Muscle of arm (tissue), 12 donors: ENCODE measurements around the gene TSPAN3. TPM values are rescaled to one million over a fixed set of nuclear protein-coding genes. Genes with fewer than 3 reads are reported as not detected.

ENCODE experiments used
- DNase-seq: peaks from one replicate; pipeline ENCODE4 v3.0.0-alpha.2; 2013
- polyA plus RNA-seq, 12 donors: library from polyadenylated mRNA; unstranded; fragments of 120-200 nt; gene quantifications; one replicate each; pipeline ENCODE4 v1.2.1, GENCODE V29; 2013; ENCODE audit not compliant: insufficient read length in 12 of 12

Gene TSPAN3
- polyA plus RNA-seq, 12 donors: 263 to 440 (median 398) TPM; not detected in 1

DNA sequence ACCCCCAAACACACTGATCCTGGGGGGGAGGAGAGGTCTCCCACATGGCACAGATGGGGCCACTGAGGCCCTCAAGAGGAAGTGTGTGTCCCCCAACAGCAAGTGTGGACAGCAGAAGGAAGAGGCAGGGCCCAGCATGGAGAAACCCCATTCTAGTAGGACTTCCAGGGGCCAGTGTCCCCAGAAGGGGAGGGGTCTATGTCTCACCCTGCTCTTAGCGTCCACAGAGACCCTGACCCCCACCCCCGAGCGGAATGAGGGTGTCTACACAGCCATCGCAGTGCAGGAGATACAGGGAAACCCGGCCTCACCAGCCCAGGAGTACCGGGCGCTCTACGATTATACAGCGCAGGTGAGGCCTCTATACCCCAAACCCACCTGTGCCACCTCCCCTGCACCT lies 35.3 kb downstream of the TSPAN3 start:
- no peak for DNase-seq

DNA sequence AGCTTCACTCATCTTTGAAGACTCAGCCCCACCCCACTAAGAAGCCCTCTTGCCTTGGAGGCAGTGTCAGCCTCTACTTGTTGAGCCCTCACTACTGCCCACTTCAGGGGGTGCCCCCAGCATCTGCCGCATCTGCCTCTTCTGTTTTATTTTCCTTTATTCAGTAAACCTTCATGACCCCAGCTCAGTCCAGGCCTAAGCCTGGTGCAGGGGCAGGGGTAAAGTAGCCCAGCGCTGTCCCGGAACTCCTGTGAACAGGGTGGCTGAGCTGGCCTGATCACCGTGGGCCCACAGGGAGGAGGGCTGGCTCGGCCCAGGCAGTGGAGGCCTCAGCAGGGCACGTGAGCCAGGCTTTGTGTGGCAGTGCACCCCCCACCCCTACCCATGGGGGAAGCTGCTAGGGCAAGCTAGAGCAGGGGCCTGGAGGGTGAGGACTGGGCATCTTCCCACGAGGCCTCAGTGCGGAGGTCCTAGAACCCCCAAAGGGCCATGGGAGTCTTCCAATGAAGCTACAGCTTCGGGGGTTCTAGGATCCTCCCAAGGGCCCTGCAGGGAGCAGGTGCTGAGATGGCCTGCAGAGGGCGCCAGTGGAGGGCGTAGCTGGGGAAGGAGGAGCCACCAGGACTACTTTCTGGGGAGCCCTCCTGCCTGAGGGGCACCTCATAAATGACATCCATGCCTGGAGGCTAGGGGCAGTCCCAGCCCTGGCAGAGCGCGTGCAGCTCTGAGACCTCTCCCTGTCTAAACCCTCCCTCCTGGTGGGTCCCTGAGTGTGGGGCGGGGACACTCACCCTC lies 36.0 kb downstream of the TSPAN3 start:
- DNase-seq: no peak

DNA sequence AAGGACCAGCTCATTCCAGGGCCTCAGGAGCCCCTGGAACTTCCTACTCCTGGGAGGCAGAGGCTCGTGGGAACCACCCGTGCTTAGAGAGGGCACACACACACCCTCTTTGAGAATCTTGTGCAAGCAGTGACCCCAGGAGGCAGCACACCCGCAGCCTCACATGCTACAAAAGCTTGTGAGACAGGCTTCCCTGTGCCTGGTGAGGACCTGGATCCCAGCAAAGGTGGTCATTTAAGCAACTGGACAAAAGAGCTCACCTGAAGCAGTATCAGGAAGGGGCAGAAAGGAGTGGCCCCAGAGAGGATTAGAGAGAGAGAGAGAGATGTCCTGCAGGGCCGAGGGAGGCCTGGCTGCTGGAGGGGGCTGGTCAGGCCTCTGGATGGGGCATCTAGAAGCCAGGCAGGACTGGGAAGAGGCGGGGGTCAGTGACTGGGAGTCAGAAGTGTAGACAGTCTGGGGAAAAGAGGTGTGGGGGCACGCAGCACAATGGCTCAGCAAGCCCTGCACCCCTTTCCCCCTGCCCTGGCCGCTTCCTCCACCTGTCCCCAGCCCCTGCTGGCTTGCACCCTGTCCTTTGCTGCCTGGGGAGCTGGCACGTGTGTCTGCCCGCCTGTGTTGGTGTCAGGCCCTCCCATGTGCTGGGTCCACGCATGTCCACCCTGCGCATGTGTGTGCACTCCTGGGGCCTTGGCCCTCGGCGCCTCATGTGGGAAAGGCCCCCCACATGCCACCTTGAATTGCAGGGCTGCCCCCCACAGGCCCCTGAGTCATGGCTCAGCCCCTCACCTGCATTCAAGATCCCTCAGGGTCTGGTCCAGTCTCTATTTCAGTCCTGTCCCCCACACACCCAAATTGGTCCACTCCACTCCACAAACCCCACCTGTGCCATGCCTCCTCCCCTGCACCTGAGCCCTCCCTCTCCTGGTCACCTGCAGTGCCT lies 36.9 kb downstream of the TSPAN3 start:
- DNase-seq: no peak

DNA sequence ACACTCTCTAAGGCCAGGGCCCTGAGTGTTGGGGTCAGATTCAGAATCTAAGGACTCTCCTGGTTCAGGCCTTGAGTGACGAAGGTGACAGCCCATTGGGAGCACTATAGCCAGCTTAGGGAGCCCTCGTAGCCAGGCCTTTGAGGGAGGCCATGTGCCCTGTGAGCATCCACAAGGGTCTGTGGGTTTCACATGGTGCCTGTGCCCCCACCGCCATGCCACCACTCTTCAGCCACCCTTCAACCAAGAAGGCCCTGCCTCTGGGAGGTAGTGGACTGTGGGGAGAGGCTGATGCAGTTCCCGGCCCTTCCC lies 37.5 kb downstream of the TSPAN3 start:
- no peak for DNase-seq

DNA sequence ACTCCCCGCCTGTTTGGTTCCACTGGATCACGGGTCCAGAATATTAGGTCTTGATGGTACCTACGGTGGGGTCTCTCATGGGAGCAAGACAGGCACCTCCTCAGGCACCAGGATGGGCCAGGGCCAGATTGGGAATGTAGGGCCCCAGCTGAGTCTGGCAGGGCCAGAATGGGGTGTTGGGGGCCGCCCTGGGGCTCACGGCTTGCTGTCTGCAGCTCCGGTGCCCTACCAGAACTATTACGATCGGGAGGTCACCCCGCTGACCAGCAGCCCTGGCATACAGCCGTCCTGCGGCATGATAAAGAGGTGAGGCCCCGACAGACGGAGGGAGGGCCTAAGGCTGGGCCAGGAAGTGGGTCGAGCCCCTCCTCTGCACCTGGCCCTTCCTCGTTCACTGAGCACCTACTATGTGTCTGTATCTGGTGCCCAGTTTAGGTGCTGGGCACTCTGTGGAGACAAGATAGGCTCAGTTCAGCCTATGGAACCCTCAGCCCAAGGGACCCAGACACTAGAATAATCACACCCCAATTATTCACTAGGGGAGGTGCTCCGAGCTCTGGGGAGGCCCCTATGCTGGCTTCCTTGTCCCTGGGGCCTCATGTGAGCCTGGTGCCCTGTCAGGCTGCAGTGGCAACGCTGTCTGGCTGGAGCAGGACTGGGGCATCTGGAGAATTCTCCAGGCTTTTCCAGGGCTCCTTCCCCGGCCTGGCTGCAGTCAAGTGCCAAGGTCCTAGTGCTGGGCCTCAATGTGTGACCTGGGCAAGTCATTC lies 38.1 kb downstream of the TSPAN3 start:
- no peak for DNase-seq

DNA sequence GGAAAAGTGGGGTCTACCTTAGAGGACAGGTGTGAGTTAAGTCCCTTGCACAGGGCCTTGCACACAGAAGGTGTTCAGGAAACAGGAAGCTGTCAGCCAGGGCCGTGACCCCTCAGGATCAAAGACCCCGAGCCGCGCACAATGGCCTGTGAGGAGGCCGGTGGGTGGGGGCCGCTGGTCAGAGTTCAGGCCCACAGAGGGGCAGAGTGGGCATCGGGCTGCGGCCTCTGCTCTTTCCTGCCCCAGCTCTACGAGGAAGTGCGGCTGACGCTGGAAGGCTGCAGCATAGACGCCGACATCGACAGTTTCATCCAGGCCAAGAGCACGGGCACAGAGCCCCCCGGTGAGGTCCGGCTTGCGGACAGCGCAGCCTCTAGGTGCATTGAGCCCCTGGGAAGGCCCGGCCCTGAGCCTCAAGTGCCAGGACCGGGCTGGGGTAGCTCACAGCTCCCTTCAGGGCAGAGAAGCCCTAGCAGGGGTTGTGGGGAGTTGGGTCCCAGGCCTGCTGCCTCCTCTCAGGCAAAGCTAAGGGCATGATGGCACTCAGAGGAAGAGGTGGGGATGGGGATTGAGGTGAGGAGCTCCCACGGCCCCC lies 38.8 kb downstream of the TSPAN3 start:
- DNase-seq: no peak

DNA sequence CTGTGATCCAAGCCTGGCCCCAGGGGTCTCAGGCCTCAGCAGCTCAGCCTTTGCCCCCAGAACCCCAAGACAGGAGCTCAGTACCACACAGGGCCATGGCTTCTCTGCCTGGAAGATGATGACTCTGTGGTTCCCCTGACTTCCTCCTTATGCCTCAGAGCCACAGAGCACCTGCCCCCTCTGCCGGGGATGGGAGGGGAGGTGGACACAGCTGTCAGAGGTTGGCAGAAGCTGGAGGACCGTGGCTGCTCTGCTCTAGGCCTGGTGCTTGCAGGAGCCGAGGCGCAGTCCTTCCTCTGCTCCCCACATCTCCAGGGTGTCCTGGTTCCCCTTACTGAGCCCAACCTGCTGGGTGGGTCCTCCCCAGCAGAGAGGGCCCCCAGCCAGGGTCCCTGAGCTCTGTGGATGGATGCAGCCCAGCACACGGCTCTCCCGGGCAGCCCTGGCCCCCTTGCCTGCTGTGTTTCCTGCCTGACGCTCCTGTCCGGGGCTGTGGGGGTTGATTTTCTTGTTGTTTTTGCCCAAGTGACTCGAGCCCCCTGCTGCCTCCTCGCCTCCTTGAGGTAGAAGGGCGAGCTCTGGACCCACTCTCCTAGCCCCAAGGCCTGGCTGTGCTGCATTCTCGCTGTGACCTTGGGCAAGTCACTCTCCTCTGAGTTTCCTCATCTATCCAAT lies 39.4 kb downstream of the TSPAN3 start:
- DNase-seq: no peak

DNA sequence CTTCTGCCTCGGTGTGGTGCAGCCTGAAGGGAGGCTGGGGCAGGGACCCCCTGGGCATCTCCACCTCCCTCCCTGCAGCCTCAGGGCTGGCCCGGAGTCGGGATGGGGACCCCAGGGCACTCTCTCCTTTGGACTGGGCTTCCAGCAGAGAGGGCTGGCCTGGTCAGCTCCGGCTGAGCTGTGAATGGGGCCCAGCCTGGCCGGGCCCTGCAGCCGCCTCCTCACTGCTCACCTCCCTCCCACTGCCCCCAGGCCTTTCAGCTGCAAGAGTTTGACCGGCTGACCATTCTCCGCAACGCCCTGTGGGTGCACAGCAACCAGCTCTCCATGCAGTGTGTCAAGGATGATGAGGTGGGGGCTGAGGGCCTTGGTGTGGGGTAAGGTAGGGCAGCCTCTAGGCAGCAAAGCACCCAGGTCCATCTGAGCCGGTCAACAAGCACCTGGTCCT lies 40.0 kb downstream of the TSPAN3 start:
- no peak for DNase-seq

DNA sequence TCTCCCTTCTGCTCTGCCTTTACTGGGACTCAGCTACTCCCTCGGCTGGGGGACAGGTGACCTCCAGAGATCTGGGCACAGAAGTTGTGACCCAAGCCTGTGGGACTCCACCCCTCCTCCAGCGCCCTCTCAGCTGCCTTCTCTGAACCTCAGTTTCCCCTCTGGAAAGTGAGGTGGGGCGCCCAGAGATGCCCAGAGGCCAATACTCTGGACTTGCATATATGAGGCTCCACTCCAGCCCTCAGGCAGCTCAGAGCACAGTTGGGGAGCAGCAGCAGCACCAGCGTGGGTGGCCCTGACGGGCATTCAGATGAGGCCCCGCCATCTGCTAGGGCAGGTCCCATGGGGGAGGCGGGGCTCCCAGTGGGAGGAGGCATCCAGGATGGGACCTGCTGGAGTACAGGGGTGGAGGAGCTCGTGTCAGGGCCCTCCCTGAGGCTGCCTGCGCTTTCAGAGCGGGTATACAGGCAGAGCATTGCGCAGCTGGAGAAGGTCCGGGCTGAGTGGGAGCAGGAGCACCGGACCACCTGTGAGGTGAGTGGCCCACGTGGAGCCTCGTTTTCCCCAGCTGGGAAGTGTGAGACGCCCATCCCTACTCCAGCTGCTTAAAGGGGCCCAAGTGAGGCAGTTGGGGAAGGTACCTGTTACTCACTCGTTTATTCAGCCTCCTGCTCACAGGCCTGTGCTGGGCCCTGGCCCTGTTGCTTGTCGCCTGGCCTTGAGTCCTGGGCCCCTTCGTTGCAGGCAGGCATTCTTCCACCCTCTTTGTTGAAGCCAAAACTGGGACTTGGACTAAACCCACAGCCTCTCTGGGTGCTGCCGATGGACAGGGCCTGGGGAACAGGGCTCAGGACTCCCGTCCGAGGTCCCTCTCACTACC lies 40.6 kb downstream of the TSPAN3 start:
- DNase-seq: no peak

DNA sequence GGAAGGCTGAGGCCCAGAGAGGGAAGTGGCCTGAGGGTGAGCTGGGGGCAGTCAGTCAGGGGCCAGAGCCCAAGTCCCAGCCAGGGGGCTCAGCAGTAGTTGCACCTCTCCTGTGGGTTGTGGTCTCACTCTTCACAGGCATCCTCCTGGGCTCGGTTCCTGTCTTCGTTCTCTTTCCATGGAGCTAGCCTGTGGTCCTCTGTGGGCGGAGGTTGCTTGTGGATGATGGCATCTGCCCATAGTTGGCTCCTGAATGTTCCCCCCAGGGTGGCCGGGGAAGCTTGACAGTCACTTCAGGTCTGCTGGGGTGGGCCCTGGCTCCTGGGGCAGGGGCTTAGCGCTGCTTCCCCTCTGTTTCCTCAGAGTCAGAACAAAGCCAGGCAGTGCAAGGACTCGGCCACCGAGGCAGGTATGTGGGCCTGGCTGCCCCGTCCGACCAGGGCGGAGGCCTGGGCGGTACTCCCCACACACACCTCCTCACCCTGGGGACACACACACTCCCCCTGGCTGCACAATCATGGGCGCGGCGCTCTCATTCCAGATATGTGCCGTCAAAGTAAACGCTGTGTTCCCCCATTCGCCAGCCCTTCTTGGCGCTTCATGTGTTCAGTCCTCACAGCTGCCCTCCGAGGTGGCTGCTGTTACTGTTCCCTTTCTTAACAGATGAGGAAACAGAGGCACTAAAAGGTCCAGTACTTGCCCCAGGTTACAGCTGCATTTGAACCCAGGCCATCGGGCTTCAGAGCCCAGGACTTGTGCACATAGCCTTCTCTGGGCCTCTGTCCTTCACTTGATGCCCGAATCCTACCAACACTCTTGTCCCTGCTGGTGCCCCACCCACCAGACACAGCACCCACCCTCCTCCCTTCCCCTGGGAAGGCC lies 41.5 kb downstream of the TSPAN3 start:
- DNase-seq: no peak

DNA sequence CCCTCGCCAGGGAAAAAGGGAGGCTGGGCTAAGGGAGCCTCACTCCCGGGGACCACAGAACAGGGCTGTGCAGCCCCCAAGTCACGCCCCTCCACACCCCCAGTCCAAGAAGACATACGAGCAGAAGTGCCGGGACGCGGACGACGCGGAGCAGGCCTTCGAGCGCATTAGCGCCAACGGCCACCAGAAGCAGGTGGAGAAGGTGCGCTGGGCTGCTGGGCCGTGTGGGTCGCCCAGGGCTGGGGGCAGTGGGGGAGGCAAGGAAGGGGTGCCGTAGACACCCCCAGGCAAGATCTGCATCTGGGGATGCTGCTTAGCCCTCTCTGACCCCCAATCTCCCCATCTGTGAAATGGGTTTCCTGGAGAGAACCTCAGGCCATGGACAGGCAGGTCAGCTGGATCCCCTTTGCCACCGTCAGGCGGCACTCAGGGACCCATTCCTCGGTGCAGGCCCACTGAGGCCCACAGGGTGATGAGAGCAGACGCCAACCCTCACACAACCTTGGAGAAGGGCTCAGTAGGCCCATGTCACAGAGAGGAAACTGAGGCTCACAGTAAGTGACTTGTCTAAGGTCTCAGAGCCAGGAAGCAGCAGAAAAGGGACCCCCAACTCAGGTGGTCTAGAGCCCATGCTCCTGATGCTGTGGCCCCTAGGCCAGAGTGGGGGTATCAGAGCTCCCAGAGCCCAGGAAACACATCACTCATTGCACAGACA lies 42.3 kb downstream of the TSPAN3 start:
- no peak for DNase-seq

DNA sequence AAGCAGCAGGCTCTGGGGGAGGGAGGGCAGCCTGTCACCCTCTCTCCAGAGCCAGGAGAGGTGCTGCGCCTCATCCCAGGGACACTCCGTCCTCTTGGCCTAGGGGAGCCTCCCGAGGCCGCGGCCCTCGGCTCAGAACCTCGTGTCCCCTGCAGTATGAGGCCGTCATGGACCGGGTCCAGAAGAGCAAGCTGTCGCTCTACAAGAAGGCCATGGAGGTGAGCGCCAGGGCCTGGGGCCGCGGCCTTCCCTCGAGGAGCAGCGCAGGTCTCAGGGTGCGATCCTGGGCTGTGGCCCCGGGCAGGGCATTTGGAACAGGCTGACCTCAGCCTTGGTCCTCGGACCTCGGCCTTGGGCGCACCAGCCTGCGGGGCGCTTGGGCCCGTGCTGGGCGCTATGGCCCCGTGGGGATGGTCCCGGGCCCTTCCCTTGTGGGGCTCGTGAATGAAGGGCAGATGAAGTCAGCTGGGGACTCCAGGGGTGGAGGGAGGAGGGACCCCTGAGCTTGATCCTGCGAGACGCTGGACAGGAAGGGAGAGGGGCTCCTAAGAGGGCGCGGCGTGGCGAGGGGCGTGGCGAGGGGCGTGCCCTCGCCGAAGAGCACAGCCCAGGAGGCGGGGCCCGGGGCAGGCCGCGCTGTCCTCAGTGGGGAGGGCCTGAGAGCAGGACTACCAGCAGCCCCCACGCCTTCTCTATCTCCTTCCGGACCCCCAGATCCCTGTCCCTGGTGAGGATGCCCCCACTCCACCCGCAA lies 43.0 kb downstream of the TSPAN3 start:
- no peak for DNase-seq

DNA sequence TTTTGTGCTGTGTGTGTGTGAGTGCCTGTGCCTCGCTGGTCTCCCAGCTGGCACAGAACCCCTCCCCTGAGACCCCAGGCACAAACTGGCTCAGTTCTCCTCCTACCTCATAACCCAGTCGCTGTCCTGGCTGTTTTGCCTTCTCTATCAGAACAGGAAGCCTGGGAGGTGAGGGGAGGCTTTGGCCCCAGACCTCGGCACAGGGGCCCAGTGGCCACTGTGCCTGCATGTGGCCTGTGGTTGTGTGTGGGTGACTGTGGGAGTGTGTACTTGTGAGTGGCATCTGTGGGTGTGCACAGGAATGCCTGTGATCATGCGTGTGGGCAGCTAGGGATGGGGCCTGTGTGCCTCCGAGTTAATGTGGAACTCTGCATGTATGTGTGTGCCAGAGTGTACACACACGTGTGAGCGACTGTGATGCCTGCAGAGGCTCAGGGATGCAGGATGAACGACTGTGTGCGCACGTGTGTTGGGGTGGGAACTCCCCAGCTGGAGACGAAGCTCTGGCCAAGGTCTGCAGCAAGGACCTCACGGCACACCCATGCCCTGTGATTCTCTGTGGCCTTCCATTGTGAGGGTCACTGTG lies 43.7 kb downstream of the TSPAN3 start:
- no peak for DNase-seq

DNA sequence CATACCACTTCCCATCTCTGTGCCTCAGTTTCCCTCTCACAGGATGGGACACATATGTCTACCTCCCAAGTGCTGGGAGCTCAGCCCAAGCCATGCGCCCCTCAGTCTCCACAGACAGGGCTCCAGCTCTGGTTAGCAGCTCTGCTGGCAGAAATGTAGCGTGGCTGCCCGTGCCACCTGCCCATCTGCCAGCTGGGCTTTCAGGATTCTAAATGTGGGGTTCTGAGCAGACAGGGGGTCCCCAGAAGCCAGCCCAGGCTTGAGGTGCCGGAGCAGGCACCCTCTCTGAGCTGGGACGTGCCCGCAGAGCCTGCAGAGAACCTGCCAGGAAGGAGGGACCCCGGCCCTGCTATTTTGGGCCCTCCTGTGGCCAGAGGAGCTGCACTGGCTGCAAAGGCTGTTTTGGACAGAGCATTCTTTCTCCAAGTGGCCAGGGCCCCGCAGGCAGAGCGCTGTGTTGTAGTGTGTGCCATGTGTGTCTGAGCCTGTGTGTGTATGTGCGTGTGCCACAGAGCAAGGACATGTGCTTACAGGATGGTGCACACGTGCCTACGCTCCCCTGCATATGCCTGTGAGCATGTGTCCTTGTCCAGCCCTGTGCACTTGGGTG lies 44.3 kb downstream of the TSPAN3 start:
- no peak for DNase-seq

DNA sequence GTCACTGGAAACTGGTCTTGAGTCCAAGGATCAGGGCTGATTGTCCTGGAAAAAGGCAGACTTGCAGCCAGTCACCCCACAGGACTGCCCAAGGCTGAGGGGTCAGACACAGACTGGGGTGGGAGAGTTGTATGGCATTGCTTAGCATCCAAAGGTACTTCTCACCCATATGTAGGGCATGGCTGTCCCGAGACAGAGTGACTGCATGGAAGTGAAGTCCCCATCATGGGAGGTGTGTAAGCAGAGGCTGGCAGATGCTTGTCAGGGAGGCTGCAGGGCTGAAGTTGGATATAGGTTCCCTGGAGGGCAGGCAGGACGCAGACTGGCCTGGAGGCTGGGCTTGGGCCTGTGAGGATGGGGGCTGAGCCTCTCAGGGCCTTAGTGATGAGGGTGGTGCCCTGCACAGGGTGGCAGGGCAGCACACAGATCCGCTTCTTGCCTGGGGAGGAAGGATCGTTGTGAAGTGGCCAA lies 44.9 kb downstream of the TSPAN3 start:
- no peak for DNase-seq

DNA sequence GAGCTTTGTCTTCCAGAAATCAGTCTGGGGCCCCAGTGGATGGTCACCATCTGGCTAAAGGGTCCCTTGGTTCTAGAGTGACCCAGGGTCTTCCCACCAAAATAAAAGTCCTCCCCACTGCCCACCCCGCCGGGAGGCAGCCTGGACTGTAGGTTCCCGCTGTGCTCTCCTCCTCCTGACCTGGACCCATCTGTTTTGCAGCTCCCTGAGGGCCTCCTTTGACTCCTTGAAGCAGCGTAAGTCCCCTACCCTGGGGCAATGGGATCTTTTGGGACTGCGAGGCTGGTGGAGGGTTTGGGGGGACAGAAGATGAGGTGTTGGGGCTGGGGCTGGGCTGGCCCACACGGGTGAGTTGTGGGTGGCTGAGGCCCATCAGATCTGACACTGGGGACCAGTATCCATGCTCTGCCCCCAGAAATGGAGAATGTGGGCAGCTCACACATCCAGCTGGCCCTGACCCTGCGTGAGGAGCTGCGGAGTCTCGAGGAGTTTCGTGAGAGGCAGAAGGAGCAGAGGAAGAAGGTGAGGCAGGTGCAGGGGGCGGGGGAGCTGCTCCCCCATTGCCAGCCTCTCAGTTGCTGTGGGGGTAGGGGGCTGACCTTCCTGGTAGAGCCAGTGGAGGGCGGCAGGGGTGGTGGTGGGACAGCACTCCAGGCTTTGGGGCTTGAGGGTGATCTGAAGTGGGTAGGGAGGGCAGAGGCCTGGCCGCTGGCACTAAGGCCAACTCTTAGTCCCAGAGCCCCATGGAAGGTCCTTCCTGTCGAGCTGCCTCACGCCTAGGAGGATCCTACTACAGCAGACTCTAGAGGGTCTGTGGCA lies 45.6 kb downstream of the TSPAN3 start:
- no peak for DNase-seq
